ENCODE data around the gene BRD9.

BRD9 gene

DNA sequence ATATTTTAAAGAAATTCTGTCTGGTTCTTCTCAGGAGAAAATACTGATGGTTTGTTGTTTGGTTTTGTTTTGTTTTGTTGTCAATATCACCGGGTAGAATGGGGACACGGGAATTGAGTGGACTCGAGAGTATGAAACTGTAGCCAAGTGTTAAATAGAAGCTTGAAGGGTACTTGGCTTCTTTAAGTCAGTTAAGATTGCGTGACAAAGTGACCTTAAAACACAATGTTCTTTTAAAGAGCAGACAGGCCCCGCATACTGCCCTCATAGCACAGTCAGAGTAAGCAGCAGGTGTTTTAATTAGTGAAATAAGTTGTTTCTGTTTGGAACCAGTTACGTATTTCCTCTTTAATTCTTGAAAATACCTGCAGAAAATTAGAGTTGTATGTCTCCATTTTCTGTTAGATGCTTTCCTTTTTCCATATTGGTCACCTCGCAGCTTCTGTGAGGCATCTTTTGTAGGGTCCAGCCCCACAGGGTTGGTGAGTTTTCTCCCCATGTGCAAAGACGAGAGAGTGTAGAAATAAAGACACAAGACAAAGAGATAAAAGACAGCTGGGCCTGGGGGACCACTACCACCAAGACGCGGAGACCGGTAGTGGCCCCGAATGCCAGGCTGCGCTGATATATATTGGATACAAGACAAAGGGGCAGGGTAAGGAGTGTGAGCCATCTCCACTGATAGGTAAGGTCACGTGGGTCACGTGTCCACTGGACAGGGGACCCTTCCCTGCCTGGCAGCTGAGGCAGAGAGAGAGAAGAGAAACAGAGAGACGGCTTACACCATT lies 9.7 kb upstream of the BRD9 start:
- TF ChIP-seq, protein P1, sequence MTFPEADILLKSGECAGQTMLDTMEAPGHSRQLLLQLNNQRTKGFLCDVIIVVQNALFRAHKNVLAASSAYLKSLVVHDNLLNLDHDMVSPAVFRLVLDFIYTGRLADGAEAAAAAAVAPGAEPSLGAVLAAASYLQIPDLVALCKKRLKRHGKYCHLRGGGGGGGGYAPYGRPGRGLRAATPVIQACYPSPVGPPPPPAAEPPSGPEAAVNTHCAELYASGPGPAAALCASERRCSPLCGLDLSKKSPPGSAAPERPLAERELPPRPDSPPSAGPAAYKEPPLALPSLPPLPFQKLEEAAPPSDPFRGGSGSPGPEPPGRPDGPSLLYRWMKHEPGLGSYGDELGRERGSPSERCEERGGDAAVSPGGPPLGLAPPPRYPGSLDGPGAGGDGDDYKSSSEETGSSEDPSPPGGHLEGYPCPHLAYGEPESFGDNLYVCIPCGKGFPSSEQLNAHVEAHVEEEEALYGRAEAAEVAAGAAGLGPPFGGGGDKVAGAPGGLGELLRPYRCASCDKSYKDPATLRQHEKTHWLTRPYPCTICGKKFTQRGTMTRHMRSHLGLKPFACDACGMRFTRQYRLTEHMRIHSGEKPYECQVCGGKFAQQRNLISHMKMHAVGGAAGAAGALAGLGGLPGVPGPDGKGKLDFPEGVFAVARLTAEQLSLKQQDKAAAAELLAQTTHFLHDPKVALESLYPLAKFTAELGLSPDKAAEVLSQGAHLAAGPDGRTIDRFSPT (tag by site-specific recombination; IDR thresholded peaks at IDR 0.05), result no peak
- no peak for TF ChIP-seq ZNF473 (tag by site-specific recombination; IDR thresholded peaks at IDR 0.05)
- TF ChIP-seq ZIC2 (tag by site-specific recombination; IDR thresholded peaks at IDR 0.05), result no peak
- no peak for TF ChIP-seq ZNF785 (tag by site-specific recombination; IDR thresholded peaks at IDR 0.05)
- TF ChIP-seq ZSCAN23 (tag by site-specific recombination; IDR thresholded peaks at IDR 0.05), result no peak
- TF ChIP-seq SP2 (tag by site-specific recombination; IDR thresholded peaks at IDR 0.05), result no peak
- H3K36me3 ChIP-seq (ENCODE audit: control insufficient read depth in 2 of 2, insufficient read depth in 1 of 2, low read length in 2 of 2), result peaks cover 53 to 72% of the 10 kb centered on the region in 2 experiments
- POLR2A ChIA-PET, result interaction anchor here (1.3 kb wide), 1 partner anchor 455 kb away, joined by 5 read pairs; no protein-coding TSS in a partner anchor
- no peak overlapping the region for H3K27ac ChIP-seq (ENCODE audit: extremely low read depth, low read depth, low read length)
- no peaks in the 10 kb centered on the region for H3K9me3 ChIP-seq (ENCODE audit: control insufficient read depth, insufficient read depth, low read depth, low read length)
- no peak overlapping the region for H3K4me3 ChIP-seq (ENCODE audit: low read depth, low read length)
- CTCF ChIA-PET, result interaction anchor here (0.6 to 5.2 kb wide), 15 partner anchors 8 to 588 kb away, joined by 3 to 39 read pairs (median 3); partner anchors contain the start of genes BRD9 and TRIP13
- H3K4me1 ChIP-seq (ENCODE audit: control insufficient read depth, insufficient read depth, low read length), result no peaks in the 10 kb centered on the region

- Histone ChIP-seq H3K36me3 (ENCODE audit: control insufficient read depth in 2 of 2, insufficient read depth in 1 of 2, low read length in 2 of 2) (peaks cover 51 to 70% of the 10 kb centered on the region in 2 experiments), H3K4me3 (ENCODE audit: low read depth, low read length) (no peak overlapping the region)
- TF ChIP-seq IKZF3 (tag by site-specific recombination; IDR thresholded peaks at IDR 0.05) (no peak), ZNF530 (tag by site-specific recombination; IDR thresholded peaks at IDR 0.05; ENCODE audit: low read depth) (no peak), ZNF518A (tag by site-specific recombination; conservative IDR thresholded peaks at IDR 0.05; ENCODE audit: low read depth) (no peak), SALL2 (tag by site-specific recombination; IDR thresholded peaks at IDR 0.05; ENCODE audit: borderline replicate concordance) (no peak), SP3 (tag by site-specific recombination; IDR thresholded peaks at IDR 0.05) (no peak), ZNF707 (tag by site-specific recombination; IDR thresholded peaks at IDR 0.05) (no peak), GLI2 (tag by site-specific recombination; IDR thresholded peaks at IDR 0.05; ENCODE audit: borderline replicate concordance, low read depth) (no peak), ZNF391 (tag by site-specific recombination; IDR thresholded peaks at IDR 0.05; ENCODE audit: borderline replicate concordance, low read depth) (no peak), SETDB1 (IDR thresholded peaks at IDR 0.05; ENCODE audit: insufficient read length, low read length) (no peak), ZFP3 (tag by site-specific recombination; IDR thresholded peaks at IDR 0.05; ENCODE audit: low read depth) (no peak), KLF7 (tag by site-specific recombination; IDR thresholded peaks at IDR 0.05; ENCODE audit: borderline replicate concordance) (no peak)
- TF ChIP-seq, protein P2, sequence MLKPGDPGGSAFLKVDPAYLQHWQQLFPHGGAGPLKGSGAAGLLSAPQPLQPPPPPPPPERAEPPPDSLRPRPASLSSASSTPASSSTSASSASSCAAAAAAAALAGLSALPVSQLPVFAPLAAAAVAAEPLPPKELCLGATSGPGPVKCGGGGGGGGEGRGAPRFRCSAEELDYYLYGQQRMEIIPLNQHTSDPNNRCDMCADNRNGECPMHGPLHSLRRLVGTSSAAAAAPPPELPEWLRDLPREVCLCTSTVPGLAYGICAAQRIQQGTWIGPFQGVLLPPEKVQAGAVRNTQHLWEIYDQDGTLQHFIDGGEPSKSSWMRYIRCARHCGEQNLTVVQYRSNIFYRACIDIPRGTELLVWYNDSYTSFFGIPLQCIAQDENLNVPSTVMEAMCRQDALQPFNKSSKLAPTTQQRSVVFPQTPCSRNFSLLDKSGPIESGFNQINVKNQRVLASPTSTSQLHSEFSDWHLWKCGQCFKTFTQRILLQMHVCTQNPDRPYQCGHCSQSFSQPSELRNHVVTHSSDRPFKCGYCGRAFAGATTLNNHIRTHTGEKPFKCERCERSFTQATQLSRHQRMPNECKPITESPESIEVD (tag by site-specific recombination; IDR thresholded peaks at IDR 0.05), result no peak
- TF ChIP-seq, protein P3, sequence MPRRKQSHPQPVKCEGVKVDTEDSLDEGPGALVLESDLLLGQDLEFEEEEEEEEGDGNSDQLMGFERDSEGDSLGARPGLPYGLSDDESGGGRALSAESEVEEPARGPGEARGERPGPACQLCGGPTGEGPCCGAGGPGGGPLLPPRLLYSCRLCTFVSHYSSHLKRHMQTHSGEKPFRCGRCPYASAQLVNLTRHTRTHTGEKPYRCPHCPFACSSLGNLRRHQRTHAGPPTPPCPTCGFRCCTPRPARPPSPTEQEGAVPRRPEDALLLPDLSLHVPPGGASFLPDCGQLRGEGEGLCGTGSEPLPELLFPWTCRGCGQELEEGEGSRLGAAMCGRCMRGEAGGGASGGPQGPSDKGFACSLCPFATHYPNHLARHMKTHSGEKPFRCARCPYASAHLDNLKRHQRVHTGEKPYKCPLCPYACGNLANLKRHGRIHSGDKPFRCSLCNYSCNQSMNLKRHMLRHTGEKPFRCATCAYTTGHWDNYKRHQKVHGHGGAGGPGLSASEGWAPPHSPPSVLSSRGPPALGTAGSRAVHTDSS (tag by site-specific recombination; IDR thresholded peaks at IDR 0.05), result no peak
Observed at GRCh38 chr5:900781-901180, 8.2 kb upstream of the BRD9 start.

More at GRCh38 chr5:900781-901180, 8.2 kb upstream of the BRD9 start:
- H3K27ac ChIP-seq (ENCODE audit: extremely low read depth, low read depth, low read length), result no peak overlapping the region; the same call in 1 of the 2 replicates
- H3K9me3 ChIP-seq (ENCODE audit: control insufficient read depth, insufficient read depth, low read depth, low read length), result no peaks in the 10 kb centered on the region
- ChIA-PET CTCF (interaction anchor here (1.0 to 5.2 kb wide), 5 partner anchors 9 to 267 kb away, joined by 4 to 39 read pairs (median 15); partner anchors contain the start of genes BRD9 and TRIP13), POLR2A (interaction anchor here (1.0 kb wide), 1 partner anchor 8 kb away, joined by 5 read pairs; the partner anchor contains the start of genes BRD9 and TRIP13)
- no peaks in the 10 kb centered on the region for H3K4me1 ChIP-seq (ENCODE audit: control insufficient read depth, insufficient read depth, low read length)
